HuH-7.5 (cell line): ENCODE measurements around the gene NRN1.
"Not testable (repeated sequence)": the region's sequence is repeated elsewhere in the genome, so short reads cannot be mapped to it uniquely, and the experiment has no call there.

ENCODE experiments used
- DNase-seq: peaks from one replicate; pipeline ENCODE4 v3.0.0; 2011; ENCODE audit warnings: low spot score

The NRN1 gene, protein sequence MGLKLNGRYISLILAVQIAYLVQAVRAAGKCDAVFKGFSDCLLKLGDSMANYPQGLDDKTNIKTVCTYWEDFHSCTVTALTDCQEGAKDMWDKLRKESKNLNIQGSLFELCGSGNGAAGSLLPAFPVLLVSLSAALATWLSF

GRCh38 chr6:6006428-6007365, at the start of gene NRN1:
TSS of gene NRN1 (minus strand) at chr6:6006925. CDS start at chr6:6006749, 176 bp downstream.
- no peak for DNase-seq

- no peak for DNase-seq
Observed at GRCh38 chr6:6052216-6052615, 45.5 kb upstream of the NRN1 start.

DNA sequence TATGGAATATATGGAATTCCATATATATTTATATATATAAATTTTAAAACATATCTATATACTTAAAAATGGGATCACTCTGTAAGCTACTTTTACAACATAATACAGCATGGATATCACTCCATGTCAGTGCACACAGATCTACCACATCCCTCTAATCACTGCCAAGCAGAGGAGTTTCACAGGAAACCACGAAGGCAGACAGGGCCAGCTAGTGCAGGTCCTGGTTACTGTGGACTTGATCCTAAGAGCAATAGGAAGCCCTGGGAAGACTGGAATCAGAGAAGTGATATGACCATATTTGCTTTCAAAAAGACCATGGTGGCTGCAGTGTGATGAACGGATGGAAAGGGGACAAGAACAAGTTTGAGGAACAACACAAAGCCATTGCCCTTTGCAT, 40.0 kb upstream of the NRN1 start:
- DNase-seq = no peak

DNA sequence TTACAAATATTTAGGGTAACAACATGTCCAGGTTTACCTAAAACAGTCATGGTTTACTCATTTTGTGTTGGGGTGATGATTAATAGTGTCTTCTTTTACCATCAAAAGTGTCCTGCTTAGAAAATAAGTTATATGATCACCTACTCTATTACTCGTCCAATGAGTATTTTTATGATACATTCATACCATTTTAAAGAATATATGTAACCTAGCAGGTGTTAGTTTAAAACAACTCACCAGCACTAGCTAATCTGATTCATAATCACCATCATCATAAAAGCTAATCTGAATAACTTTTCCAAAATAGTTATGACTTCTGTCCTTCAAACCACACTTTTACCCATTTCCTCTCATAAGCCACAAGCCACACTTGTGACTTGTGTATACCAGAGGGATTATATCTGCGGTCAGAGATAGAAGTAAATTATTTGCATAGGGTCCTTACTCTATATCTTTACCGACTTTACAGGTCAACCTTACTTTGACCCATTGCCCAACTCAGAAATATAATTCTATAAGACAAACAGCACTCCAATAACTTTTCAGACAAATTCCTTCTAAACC, 33.3 kb upstream of the NRN1 start:
- DNase-seq = no peak

DNA sequence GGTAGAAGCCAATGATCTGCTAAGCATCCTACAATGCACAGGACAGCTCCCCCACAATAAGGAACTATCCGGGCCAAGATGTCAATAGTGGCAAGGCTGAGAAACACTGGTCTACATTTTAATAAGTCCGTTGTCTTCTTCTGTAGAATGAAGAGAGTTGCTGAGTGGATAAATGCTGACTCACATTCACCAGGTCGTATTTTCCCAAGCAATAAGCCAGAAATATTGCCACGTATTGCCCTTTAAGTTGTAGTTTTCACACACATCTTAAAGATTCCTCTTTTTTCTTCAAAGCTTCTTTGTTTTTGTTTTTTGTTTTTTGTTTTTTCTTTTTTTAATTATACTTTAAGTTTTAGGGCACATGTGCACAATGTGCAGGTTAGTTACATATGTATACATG, 30.5 kb upstream of the NRN1 start:
- DNase-seq = no peak

- DNase-seq = no peak
Observed at GRCh38 chr6:6033858-6034257, 27.1 kb upstream of the NRN1 start.

DNA sequence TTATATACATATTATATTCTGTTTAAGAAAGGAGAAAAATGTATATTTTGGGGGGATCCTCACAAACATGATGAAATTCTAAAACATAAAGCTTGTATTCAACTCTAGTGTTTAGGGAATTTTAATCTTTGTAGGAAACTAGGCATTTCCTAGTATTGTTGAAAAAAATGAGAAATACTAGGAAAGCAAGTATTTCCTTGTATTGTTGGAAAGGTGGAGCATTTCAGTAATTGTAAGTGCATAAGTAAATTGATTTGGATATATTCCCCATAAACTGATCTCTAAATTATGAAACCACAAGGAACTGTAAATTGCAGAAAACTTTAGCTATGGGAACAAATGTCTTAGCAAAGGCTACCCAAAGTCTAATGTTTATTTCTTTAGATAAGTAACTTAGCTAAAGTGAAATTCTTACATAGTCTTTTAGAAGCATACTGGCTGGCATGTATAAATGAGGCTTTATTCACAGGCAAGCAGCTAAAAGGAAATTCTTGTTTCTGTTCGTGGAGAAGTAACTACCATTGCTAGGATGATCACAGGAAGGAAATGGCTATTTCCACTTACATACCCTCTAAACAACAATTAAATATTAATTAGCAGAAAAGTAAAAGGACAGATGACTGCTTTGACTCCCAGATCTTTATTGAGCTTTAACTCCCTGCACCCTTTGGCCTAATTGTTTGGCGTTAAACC, 19.9 kb upstream of the NRN1 start:
- DNase-seq = no peak

DNA sequence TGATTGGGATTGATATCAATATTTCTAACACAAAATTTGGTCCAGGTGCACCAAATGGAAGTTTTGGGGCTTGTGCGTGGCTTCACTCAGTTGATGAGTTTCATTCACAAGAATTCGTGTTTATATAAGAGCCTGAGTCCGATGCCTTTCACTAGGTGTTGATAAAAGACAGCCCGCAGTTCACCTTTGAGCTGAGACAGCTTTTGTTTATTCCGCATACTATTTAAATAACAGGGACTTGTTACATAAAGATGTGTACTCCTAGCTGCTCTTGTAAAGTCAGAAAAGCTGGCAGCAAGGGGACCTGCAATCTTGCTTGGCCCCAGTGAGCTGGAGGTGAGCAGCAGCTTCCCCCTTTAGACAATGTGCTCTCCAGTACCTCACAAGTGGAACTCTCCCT, 19.0 kb upstream of the NRN1 start:
- DNase-seq = no peak

- DNase-seq = no peak
Observed at GRCh38 chr6:6024220-6024619, 17.5 kb upstream of the NRN1 start.

DNA sequence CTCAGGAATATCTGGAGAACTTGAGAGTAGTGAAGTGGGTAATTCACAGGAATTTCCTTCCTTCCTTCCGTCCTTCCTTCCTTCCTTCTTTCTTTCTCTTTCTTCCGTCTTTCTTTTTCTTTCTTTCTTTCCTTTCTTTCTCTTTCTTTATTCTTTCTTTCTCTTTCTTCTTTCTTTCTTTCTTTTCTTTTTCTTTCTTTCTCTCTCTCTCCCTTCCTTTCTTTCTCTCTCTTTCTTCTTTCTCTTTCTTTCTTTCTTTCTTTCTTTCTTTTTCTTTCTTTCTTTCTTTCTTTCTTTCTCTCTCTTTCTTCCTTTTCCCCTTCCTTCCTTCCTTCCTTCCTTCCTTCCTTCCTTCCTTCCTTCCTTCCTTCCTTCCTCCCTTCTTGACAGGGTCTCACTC, 16.1 kb upstream of the NRN1 start:
- DNase-seq = not testable (repeated sequence)

GRCh38 chr6:6008648-6009421, 2.1 kb upstream of the NRN1 start:
- peak; percentile 86 for DNase-seq

GRCh38 chr6:6008089-6008647, 1.4 kb upstream of the NRN1 start:
- no peak for DNase-seq

DNA sequence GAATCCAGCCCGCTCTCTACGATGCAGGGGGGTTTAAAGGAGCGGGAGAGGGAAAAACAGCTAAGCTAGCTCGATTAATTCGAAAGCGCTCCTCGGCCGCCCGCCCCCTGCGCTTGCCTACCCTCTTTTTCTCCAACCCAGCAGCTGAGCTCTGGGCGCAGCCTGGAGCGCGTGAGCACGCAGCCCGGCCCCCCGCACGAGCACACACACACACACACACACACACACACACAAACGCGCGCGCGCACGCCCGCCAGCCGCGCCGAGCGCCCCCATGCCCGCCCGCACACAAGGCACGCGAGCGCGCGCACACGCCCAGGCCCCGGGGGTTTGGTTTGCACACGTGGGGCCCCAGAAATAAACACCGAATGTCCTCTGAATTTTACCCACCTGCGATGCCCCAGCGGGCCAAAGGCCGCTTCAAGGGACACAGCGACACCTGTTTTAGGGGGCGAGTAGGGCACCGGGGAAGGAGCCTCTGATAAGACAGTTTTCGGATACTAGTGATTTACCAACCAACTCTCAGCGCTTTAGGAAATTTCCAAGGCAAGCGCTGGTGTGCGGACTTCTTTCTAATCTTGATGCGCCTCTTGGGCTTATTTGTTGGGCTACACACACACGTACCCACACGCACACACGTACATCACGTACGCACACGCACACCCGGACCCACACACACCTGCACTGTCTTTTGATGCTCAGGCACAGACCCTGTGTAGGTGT, 802 bp upstream of the NRN1 start:
- DNase-seq = no peak

- DNase-seq = no peak
Observed at GRCh38 chr6:6006006-6006427, 708 bp downstream of the NRN1 start.

DNA sequence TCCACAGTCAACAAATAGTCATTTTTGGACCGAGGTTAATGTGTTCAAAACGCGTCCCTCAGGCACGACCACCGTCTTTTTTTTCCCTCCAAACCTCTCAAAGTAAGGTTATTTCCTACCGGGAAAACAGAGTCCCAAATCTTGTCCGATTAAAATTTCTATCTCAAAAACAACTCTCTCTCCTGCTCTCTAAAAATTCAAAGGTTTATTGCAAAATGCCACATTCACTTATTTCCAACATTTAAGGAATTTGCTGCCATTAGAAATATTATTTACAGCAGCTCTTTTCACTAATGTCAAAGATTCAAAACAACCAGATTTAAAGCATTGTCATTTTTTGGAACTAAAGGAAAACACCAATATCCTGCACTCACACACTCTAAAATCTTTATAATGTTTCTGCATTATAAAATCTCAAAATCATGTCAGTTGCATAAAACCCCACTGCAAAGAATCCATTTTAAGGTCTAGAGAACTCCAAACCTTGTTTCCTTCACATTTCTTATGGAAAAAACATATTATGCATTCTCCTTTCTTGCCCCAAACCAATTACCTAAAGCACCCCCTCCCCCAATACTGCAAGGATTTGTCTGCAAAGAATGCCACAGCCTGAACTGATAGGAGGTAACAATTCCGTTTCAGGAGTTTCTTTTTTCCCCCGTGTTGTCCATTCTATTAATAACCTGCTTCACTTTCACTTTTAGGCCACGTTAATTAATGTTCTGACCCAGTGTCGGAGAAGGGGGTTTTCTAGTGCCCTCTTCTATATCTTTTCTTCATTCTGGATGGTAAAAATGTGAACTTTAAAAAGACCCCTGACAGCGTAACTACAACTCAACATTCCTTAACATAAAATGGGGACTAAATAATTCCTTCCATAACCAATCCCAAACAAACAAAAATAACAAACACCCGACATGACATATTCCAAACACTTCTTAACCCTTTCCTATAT, 1.4 kb downstream of the NRN1 start:
- no peak for DNase-seq

- DNase-seq = no peak
Observed at GRCh38 chr6:6004390-6004995, 2.2 kb downstream of the NRN1 start.

- DNase-seq = no peak
Observed at GRCh38 chr6:6003621-6004366, 2.9 kb downstream of the NRN1 start.

DNA sequence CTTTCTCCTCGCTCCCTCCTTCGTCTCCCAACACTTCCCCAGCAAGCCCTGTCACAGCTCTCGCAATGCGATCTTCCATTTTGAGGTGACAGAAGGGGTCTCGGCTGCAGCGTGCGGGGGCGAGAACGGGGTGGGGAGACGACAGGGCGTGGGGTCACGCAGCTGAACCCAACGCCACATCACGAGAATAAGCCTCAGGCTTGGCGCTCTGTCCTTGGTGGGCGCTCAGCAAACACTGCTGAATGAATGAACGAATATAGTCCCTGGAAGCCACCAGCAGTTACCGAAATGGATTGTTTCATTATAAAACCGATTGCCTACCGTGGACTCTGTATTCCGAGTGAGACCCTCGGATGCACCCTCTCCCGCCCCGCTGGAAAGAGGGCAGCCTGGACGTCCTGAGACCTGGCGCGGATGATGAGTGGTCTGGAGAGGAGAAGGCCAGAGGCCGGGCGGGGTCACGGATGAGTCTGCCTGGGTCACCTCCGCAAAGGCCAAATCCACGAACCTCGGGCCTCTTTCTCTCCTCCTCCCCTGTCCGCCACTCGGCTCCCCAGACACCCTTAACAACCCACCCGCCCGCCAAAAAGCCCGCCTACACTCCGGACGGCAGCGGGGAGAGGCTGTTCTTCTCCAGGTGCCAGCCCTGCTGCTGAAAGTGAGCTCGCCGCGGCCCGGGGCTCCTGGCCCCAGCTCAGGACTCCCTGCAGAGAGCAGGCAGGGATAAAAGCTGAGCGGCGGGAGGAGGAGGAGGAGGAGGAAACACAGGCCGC, 3.7 kb downstream of the NRN1 start:
- no peak for DNase-seq
